GM12878 (cell line): ENCODE data around the gene NUDT3.

ENCODE experiments used
- BHLHE40 ChIP-seq, 2 experiments: fragments of 450-650 bp in 1 of 2; IDR thresholded peaks; 2 replicates each; pipeline ENCODE4 v1.6.1; 2011 to 2017; ENCODE audit warnings: low read depth in 2 of 2, borderline replicate concordance in 1 of 2, improper control_type of control experiment in 1 of 2, low read length in 1 of 2, mild to moderate bottlenecking in 1 of 2
- BRCA1 ChIP-seq: IDR thresholded peaks from 2 replicates; pipeline ENCODE4 v1.6.1; 2011; ENCODE audit warnings: low read depth, low read length, improper control_type of control experiment
- CEBPB ChIP-seq, 2 experiments: fragments of 150-350 bp in 1 of 2; IDR thresholded peaks; 2 replicates each; pipeline ENCODE4 v1.6.1; 2012 to 2014; ENCODE audit warnings: low read depth in 2 of 2, low read length in 2 of 2, borderline replicate concordance in 1 of 2, inconsistent platforms in 1 of 2
- CHD2 ChIP-seq: IDR thresholded peaks from 2 replicates; pipeline ENCODE4 v1.6.1; 2011; ENCODE audit warnings: low read depth, low read length, improper control_type of control experiment, borderline replicate concordance
- EP300 ChIP-seq, 2 experiments: fragments of 150-350 bp in 1 of 2; IDR thresholded peaks; 2 replicates each; pipeline ENCODE4 v1.6.1; 2011 to 2012; ENCODE audit warnings: low read depth in 2 of 2, low read length in 2 of 2, borderline replicate concordance in 1 of 2, improper control_type of control experiment in 1 of 2, inconsistent platforms in 1 of 2; ENCODE audit not compliant: control insufficient read depth in 1 of 2
- NR2C2 ChIP-seq: IDR thresholded peaks from 2 replicates; pipeline ENCODE4 v1.6.1; 2011; ENCODE audit warnings: borderline replicate concordance, low read depth; ENCODE audit not compliant: control insufficient read depth, insufficient read length
- POLR2A ChIP-seq: IDR thresholded peaks from 2 replicates; pipeline ENCODE4 v1.6.1; 2011; ENCODE audit warnings: low read depth, mild to moderate bottlenecking, low read length
- REST ChIP-seq: IDR thresholded peaks from 2 replicates; pipeline ENCODE4 v1.6.1; 2012; ENCODE audit warnings: mild to moderate bottlenecking, low read depth, low read length
- SUPT20H ChIP-seq: IDR thresholded peaks from 2 replicates; pipeline ENCODE4 v1.6.1; 2011; ENCODE audit warnings: low read depth, mild to moderate bottlenecking, low read length, moderate library complexity, borderline replicate concordance; ENCODE audit not compliant: control insufficient read depth
- TARDBP ChIP-seq: IDR thresholded peaks from 2 replicates; pipeline ENCODE4 v1.6.1; 2016; ENCODE audit warnings: borderline replicate concordance
- USF1 ChIP-seq: IDR thresholded peaks from 2 replicates; pipeline ENCODE4 v1.6.1; 2011; ENCODE audit warnings: borderline replicate concordance, low read depth, mild to moderate bottlenecking, moderate library complexity, mixed read lengths, low read length; ENCODE audit not compliant: insufficient read depth; ENCODE audit errors: extremely low read length
- YY1 ChIP-seq: IDR thresholded peaks from 2 replicates; pipeline ENCODE4 v1.6.1; 2011; ENCODE audit warnings: low read depth, mild to moderate bottlenecking, low read length
- ZBTB33 ChIP-seq: fragments of 450-650 bp; IDR thresholded peaks from 2 replicates; pipeline ENCODE4 v1.6.1; 2017; ENCODE audit warnings: mild to moderate bottlenecking

GRCh38 chr6:34315256-34315655 is 77.2 kb downstream of the NUDT3 start:
- no peak for TF ChIP-seq BHLHE40 (IDR thresholded peaks at IDR 0.05; ENCODE audit: borderline replicate concordance in 1 of 2, low read depth in 2 of 2, low read length in 1 of 2)
- TF ChIP-seq SUPT20H, result no peak
- TF ChIP-seq CEBPB (IDR thresholded peaks at IDR 0.05; ENCODE audit: borderline replicate concordance in 1 of 2, low read depth in 2 of 2, low read length in 2 of 2), result no peak
- TF ChIP-seq TARDBP, result no peak
- TF ChIP-seq ZBTB33, result no peak
- no peak for TF ChIP-seq USF1
- no peak for TF ChIP-seq CHD2
- no peak for TF ChIP-seq REST
- no peak for TF ChIP-seq POLR2A
- no peak for TF ChIP-seq YY1
- TF ChIP-seq BRCA1, result no peak
- no peak for TF ChIP-seq NR2C2
- TF ChIP-seq EP300 (IDR thresholded peaks at IDR 0.05; ENCODE audit: borderline replicate concordance in 1 of 2, control insufficient read depth in 1 of 2, low read depth in 2 of 2, low read length in 2 of 2), result no peak
